Right renal pelvis (tissue), 4 donors: ENCODE measurements around the gene SIRT7. TPM values are rescaled to one million over a fixed set of nuclear protein-coding genes. Genes with fewer than 3 reads are reported as not detected.
"Not testable (repeated sequence)": the region's sequence is repeated elsewhere in the genome, so short reads cannot be mapped to it uniquely, and the experiment has no call there.

ENCODE experiments used
- DNase-seq, 4 donors: peaks; one replicate each; pipeline ENCODE4 v3.0.0-alpha.2; 2013; ENCODE audit warnings: low read depth in 4 of 4, low spot score in 3 of 4, missing footprints in 1 of 4
- polyA plus RNA-seq, 4 donors: library from polyadenylated mRNA; unstranded; fragments of 120-200 nt; gene quantifications; one replicate each; pipeline ENCODE4 v1.2.1, GENCODE V29; 2013; ENCODE audit not compliant: insufficient read length in 4 of 4

SIRT7 gene
- polyA plus RNA-seq, 4 donors, result 11.4 to 15.0 (median 13.1) TPM

- no peak for DNase-seq
Observed at GRCh38 chr17:81921996-81922565, 4.1 kb upstream of the SIRT7 start.

DNA sequence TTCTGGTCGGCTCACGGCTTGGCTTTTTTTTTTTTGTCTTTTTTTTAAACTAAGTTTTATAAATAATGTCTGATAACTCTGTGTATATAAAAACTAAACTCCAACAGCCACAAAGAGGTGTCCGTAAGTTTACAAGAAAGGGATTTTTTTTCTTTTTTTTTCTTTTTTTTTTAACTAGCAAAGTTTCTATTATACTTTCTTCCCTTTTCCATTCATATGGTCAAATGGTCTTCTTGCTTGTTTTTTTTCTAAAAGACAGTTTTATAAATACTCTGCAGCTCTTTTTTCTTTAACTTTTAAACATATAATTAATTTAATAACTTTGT is 3.5 kb upstream of the SIRT7 start:
- no peak for DNase-seq

DNA sequence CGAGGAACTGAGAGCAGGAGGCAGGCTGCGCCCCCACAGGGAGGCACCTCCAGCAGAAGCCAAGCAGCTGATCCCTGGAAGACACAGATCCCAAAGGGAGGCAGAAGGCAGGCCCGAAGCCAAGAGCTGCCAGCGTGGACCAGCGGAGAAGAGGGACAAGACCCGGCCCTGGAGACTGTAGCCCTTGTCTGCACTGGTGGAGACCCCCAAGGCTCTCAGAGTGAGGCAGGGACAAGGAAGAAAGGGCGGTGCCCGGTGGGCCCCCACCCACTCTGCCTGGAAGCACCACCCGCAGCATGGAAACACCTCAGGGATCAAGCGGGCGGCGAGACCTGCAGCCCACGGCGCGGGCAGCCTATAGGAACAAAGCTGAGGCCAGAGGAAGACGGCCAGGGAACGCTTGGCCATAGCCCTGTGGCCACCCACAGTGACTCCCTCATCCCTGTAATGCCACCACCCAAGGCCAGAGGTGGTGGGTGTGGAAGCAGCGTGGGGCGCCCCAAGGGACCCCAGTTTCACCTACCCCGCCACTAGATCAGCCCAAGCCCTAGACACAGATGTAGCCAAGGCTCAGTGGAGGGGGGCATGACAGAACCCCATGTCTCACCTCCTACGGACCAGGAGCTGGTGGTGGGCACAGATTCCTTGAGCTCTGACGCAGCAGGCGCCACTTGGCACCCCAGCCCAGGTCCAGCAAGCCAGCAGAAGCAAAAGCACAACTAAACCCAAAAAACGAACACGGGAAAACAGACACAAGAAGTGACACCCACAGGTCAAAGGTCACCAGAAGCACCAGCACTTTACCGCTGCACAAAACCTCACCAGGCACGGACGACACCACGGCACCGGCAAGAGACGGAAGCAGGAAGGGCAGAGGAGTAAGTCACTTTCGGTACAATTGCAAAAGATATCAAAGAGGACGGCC is 2.9 kb upstream of the SIRT7 start:
- no peak for DNase-seq

- no peak for DNase-seq
Observed at GRCh38 chr17:81918832-81919545, 1.0 kb upstream of the SIRT7 start.

DNA sequence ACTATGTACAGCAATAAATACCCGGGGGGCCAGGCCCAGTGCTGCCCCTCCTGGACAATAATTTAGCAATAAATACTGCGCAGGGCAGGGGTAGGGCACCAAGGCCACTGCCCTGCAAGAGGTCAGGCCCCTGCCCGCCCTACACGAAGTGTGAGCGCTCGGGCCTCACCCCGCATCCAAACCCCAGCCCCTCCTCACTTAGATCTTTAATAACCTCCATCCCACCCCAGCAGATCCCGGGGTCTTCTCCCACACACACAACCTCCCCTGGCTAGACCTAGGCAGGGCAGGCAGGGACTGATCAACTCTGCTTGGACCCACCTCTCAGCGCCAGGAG is 325 bp upstream of the SIRT7 start:
- DNase-seq, result not testable (repeated sequence)

DNA sequence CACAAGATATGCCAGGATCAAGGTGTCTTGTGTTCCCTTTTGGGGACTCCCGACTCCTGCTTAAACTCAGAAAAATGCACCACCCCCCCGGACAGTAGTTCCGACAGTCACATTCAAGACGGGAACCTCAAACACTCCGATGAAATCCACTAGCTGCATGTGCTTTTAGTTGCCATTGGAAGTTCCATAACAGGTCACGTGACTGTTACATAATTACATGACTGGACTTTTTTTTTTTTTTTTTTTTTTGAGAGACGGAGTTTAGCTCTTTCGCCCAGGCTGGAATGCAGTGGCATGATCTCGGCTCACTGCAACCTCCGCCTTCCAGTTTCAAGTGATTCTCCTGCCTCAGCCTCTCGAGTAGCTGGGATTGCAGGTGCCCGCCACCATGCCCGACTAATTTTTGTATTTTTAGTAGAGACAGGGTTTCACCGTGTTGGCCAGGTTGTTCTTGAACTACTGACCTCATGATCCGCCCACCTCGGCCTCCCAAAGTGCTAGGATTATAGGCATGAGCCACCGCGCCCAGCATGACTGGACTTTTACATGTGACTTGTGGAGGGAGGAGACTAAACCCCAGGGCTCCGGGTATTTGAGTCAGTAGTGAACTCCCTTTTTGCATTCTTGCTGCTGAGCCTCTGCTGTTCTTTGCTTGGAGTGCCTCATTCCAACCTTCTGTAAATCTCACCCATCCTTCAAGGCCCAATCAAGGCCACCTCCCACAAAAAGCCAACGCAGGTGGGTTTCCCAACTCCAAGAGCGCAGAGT is 1.6 kb downstream of the SIRT7 start:
- no peak for DNase-seq

GRCh38 chr17:81915331-81915730 is 2.6 kb downstream of the SIRT7 start:
- no peak for DNase-seq

DNA sequence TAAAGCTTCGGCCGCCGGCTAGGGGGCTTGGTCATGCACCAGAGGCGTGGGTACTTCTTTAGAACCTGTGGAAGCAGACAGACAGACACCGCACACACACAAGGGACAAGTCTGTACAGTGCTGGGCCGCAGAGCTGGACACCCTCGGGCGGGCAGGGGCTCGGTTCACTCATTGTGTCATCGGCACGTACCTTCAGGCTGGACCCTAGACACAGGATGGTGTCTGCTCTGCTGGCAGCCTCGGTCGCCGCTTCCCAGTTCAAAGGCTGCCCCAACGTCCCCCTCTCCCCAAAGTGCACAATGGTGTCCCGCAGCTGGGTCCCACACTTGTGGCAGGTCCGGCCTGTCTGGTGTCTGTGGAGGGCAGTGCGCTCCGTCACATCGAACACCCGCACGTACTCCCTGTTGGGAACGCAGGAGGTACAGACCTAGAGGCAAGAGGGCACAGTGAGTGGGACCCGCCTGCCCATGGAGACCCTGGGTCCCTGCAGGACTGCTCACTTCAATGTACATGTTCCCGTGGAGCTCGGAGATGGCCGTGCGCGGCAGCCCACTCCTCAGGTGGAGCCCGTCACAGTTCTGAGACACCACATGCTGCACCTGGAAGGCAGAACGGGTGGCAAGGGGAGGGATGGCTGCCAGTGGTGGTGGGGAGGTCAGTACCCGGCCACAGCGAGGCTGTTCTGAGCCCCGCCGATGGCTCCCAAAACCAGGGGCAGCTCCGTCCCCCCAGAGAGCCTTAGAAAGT is 3.7 kb downstream of the SIRT7 start:
- no peak for DNase-seq

DNA sequence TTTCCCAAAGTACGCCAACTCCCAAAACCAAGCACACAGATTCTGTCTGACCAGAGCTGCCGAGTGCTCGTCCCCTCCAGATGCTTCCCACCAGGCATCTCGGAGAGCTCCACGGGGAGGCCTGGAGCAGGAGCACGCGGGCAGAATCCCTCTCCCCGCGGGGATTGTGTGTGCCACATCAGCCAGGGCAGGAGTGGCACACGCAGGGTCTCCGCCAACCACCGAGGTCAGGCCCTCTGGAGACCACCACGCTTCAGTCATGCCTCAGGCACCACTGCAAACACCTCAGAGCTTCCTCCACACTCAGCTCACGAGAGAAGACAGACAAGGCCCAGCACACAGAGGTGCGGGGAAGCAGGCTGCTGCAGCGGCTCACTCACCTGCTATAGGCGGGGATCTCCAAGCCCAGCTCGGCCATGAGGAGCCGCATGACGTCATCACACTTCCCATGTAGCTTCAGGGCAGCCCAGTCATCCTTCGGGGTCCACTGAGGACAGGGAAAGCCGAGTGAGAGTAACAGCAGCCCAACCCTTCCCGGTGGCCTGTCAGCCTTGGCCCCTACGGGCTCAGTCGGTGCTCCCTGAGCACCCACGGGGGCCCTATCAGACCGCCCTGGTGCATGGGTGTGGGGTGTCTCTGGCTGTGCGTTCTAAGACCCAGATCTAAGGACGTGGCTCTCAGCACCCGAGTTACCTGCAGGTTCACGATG is 4.4 kb downstream of the SIRT7 start:
- no peak for DNase-seq

DNA sequence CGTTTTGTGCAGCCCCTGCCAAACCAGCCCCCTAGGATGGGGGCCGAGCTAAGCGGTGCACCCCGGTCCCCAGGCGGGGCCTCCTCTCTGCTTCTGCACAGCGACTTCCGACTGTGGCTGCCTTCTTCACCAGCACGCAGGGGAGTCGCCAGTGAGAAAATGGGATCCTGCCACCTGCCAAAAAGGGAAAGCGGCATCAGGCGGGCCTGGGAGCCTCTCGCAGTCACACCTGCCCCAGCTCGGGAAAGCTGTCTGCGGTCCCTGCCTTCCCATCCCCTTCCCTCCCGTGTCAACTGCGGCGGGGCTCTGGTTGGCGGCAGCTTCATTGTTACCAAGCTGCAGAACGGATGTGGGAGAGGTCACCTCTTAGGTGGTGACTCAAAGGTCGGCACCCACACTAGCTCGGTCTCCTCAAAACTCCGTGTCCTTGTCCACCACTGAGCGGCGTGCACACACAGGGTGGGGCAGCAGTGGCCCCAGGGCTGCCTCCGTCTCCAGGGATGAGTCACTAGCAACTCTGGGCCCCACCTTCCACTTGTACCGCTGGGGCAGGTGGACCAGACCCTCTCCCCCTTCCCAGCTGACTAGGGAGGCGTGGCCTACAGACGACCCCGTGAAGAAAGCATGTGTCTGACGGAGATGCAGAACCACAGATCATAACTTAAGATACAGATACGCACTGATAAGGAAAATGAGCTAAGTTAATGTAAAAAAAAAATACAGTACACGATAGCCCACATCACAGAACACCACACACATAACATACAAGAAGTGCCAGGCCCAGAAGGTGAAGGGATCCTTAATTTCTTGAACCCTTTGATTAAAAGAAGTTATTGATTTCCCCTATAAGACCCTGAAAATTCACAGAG is 5.3 kb downstream of the SIRT7 start:
- DNase-seq, result no peak

GRCh38 chr17:81911969-81912368 is 6.0 kb downstream of the SIRT7 start:
- DNase-seq, result no peak

DNA sequence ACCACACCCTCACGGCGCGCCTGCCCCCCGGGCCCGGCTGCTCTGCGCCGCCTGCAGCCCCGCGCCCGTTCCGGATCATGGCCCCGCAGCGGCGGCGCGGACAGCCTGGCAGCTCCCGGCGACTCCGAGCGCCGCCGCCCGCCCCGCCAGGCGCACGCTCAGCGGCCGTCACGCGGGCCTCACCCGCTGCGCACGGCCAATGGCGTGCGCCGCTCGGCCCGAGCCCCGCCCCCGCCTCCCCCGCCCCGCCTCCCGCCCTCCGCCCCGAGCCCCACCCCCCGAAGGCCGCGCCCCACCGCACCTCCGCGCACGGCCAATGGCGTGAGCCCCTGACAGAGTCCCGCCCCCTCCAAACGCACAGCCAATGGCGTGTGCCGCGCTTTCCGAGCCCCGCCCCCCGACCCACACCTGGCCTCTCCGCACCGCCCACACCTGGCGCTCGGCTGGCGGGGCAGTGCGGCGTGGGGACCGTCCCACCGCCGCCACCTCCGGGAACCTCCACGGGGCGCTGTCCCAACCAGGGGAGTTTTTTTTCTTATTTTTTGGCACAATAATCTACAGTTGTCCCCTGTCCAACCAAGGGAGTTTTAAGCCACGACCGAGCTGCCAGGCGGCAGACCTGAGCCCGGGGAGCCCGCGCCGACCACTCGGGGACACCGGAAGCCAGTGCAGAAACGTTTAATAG is 6.6 kb downstream of the SIRT7 start, which contains the start of gene PCYT2:
TSS of gene PCYT2 (minus strand) at position 123 of the 685 bp plus-strand sequence. CDS start at position 79, 44 bp downstream.
- peak in 3 of 4 donors; percentile 74 to 76 (median 75) for DNase-seq

DNA sequence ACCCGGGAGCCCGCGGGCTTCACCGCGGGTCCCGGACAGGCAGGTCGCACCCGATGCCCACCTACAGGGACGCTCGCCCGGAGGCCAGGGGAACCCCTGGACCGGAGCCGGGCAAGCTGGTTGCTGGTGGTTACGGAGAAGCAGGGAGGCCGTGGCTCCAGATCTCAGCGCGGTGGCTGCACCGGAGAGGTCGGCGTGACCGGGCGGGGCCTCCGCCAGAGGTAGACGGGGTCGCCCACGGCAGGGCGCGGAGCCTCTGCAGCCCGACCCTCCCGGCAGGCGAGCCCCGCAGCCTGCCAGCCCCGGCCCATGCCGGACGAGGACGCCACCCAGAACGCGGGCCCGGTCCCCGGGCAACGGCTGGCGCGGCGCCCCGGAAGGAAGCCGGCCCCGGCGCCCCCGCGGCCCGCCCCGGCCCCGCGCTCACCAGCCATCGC is 7.1 kb downstream of the SIRT7 start:
- DNase-seq, result no peak

- DNase-seq, result no peak
Observed at GRCh38 chr17:81909966-81910839, 7.8 kb downstream of the SIRT7 start.

DNA sequence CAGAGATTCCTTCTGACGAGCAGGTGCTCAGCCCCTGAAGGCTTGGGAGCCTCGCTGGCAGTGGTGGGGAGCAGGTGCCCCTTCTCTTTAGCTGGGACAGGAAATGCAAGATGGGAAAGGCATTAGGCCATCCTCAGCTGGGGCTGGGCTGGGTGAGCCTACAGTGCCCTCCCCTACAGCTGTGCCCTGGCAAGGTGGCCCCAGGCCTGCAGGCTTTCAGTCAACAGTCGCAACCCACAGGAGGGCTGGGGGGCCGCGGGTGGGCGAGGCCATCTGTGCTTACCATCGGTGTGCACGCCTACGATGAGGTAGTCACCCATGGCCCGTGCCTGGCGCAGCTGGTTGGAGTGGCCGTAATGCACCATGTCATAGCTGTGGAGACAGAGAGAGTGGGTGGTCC is 8.7 kb downstream of the SIRT7 start:
- DNase-seq, result no peak

DNA sequence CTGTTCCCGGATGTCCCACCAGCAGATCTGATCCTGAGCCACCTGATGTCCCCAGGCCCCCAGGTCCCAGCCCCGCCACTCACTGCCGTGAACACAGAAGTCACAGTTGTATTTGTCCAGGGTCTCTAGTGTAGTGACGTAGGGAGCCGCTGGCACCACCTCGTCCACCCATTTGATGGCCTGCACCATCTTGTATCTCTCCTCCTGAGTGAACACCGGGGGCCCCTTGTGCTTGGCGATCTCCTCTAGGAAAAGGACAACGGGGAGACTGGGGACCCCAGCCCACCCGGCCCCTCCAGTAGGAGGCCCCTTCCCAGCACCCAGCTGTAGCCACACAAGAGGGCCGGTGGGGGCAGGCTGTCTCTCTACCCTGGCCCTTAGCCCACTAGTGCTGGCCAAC is 9.2 kb downstream of the SIRT7 start:
- DNase-seq, result no peak
